GM19324 (cell line): ENCODE results near the gene UBR4.

ENCODE experiments used
- ATAC-seq: cut with Tn5 transposase; IDR thresholded peaks from one replicate; pipeline ENCODE4 v1.9.1; 2021; ENCODE audit warnings: mild to moderate bottlenecking, moderate library complexity; ENCODE audit not compliant: unreplicated experiment, low FRiP score

Gene UBR4

DNA sequence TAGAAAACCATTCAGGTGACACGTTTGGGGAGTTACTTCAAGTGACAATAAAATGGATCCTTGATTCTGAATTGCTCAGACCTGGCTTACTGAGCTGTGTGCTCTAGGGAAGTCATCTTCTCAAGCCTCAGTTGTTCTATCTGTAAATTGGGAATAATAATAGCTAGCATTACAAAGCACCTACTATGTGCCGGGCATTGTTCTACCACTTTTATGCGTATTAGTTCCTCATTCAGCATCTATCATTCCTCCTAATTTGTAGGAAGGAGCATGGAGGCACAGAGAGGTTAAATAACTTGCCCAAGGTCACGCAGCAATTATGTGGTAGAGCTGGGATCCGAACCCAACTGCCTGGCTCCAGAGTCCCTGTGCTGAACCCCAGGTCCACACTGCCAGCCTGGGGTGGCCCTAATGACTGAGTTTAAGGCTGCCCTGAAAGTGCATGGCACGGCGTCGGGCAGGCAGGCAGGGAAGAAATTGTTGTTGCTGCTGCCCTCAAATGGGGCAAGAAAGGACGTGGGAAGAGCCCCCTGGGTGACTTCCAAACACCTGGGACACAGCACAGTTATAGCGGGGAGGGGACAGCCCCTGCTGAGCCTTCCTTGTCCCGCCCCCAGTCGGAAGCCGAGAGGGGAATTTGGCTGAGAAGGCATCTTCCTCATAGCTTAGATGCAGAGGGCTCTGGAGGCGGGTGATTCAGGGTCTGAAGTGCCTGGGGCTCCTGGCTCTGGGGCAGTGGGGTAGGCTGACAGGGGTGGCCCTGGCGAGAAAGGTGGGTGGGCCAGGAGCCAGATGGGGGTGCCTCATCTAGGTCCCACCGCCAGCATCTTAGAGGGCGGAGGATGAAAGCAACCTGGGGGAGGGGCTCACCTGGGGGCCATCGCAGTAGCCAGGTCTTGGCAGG lies 167.1 kb downstream of the UBR4 start:
- no peak for ATAC-seq

- ATAC-seq = no peak
Observed at GRCh38 chr1:19040010-19040680, 169.9 kb downstream of the UBR4 start.

GRCh38 chr1:19038732-19039131 lies 171.3 kb downstream of the UBR4 start:
- ATAC-seq = no peak

GRCh38 chr1:19038096-19038495 lies 172.0 kb downstream of the UBR4 start:
- no peak for ATAC-seq

DNA sequence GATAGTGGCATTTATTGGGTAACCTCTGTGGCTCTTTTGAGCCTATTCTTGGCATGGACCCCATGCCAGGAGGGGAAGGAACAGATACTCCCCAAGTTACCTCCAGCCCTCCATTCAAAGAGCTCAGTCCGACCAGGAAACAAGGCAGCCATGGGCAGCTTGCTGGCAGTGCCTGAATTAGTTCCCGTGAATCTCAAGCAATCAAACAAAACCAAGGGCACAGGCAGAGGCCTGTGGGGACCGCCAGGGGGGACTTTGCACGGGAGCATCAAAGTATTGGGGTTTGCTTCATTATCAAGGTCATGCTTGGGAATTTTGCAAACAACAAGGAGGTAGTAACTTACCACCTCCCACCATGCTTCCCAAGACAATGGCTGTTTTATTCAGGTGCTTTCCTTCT lies 172.4 kb downstream of the UBR4 start:
- no peak for ATAC-seq

GRCh38 chr1:19036813-19037605 lies 173.1 kb downstream of the UBR4 start:
- no peak for ATAC-seq

GRCh38 chr1:19036041-19036812 lies 173.8 kb downstream of the UBR4 start:
- ATAC-seq = no peak

GRCh38 chr1:19035377-19036040 lies 174.6 kb downstream of the UBR4 start:
- no peak for ATAC-seq

DNA sequence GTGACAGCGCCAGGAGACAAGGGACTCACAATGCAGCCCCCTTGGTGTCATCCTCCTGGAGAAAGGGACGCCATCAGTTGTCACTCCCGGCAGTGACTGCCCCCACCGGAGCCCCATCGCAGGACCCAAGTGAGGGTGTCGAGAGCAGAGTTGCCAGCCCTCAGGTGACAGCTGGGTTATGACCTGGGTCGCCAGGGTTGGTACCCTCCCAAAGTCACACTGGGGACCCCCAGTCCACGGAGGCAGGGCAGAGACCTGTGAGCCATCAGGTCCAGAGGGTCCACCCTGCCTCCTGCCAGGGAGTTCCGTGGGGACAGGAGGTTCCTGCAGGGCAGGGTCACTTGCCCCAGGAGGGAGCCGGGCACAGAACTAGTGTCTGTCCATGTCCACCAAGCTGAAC lies 175.3 kb downstream of the UBR4 start:
- no peak for ATAC-seq

GRCh38 chr1:19033926-19034680 lies 176.0 kb downstream of the UBR4 start:
- ATAC-seq = no peak

GRCh38 chr1:19033515-19033839 lies 176.6 kb downstream of the UBR4 start:
- ATAC-seq = no peak

GRCh38 chr1:19032701-19033514 lies 177.2 kb downstream of the UBR4 start:
- ATAC-seq = no peak

- ATAC-seq = no peak
Observed at GRCh38 chr1:19032413-19032695, 177.7 kb downstream of the UBR4 start.

GRCh38 chr1:19029191-19030085 lies 180.6 kb downstream of the UBR4 start:
- ATAC-seq = no peak

GRCh38 chr1:19028546-19029129 lies 181.4 kb downstream of the UBR4 start:
- ATAC-seq = no peak

GRCh38 chr1:19028110-19028509 lies 182.0 kb downstream of the UBR4 start:
- ATAC-seq = no peak
